Spleen (tissue), 11 donors: ENCODE results near the gene PRKCH. TPM values are rescaled to one million over a fixed set of nuclear protein-coding genes. Genes with fewer than 3 reads are reported as not detected.
A peak's percentile ranks its signal among the peaks of the same experiment; 100 is the strongest.

Experiments used
- DNase-seq: peaks from one replicate; pipeline ENCODE4 v3.0.0-alpha.2; 2020
- H3K27ac ChIP-seq, 8 donors: fragments of 200-600 bp; sonication (generic) in 7 of 8; 1 replicate in 4 of 8; 2 replicates in 4 of 8; pipeline versions ENCODE4 v1.5.0 to v1.8.0; 2016 to 2021; ENCODE audit warnings: inconsistent platforms in 4 of 8, mild to moderate bottlenecking in 4 of 8, moderate library complexity in 1 of 8
- H3K27me3 ChIP-seq, 7 donors: fragments of 200-600 bp; sonication (generic) in 6 of 7; replicated peaks in 1 of 7; 1 replicate in 4 of 7; 2 replicates in 3 of 7; pipeline versions ENCODE4 v1.5.0 to v1.8.0; 2016 to 2021; ENCODE audit warnings: inconsistent platforms in 3 of 7, mild to moderate bottlenecking in 1 of 7
- H3K36me3 ChIP-seq, 6 donors: fragments of 200-600 bp; sonication (generic) in 5 of 6; 1 replicate in 4 of 6; 2 replicates in 2 of 6; pipeline versions ENCODE4 v1.5.0 to v1.8.0; 2016 to 2021; ENCODE audit warnings: inconsistent platforms in 2 of 6
- H3K4me1 ChIP-seq, 6 donors: fragments of 200-600 bp; sonication (generic) in 5 of 6; 1 replicate in 3 of 6; 2 replicates in 3 of 6; pipeline versions ENCODE4 v1.5.0 to v1.8.0; 2016 to 2021; ENCODE audit warnings: inconsistent platforms in 3 of 6
- H3K4me3 ChIP-seq, 8 donors: fragments of 200-600 bp; sonication (generic) in 7 of 8; 1 replicate in 4 of 8; 2 replicates in 4 of 8; pipeline versions ENCODE4 v1.5.0 to v1.8.0; 2016 to 2021; ENCODE audit warnings: inconsistent platforms in 4 of 8, mild to moderate bottlenecking in 4 of 8, moderate library complexity in 2 of 8
- H3K9me3 ChIP-seq, 8 donors: fragments of 200-600 bp; sonication (generic) in 7 of 8; 1 replicate in 4 of 8; 2 replicates in 4 of 8; pipeline versions ENCODE4 v1.5.0 to v1.8.0; 2016 to 2021; ENCODE audit warnings: inconsistent platforms in 4 of 8
- CTCF ChIP-seq, 11 experiments: fragments of 200-600 bp in 7 of 11; fragments of 450-650 bp in 4 of 11; sonication (generic) in 4 of 11; IDR thresholded peaks in 8 of 11; conservative IDR thresholded peaks in 3 of 11; 1 replicate in 7 of 11; 2 replicates in 4 of 11; pipeline versions ENCODE4 v1.4.0 to v1.8.0; 2016 to 2021; ENCODE audit warnings: antibody characterized with exemption in 11 of 11, inconsistent platforms in 4 of 11, mild to moderate bottlenecking in 1 of 11
- POLR2A ChIP-seq, 3 donors: fragments of 450-650 bp; IDR thresholded peaks; one replicate each; pipeline ENCODE4 v1.5.1; 2017; ENCODE audit warnings: antibody characterized with exemption in 3 of 3, mild to moderate bottlenecking in 1 of 3
- POLR2AphosphoS5 ChIP-seq, 3 donors: sonication (generic); formaldehyde crosslinking; IDR thresholded peaks; one replicate each; pipeline ENCODE4 v1.5.1; 2017; ENCODE audit warnings: antibody characterized with exemption in 3 of 3
- WGBS, 5 donors: extraction: QIAGEN DNeasy Blood & Tissue Kit in 3 of 5; methylation state at CpG; one replicate each; pipeline versions ENCODE4 v1.1.5 to v1.1.7; 2013 to 2018; 5-methylcytosine and 5-hydroxymethylcytosine counted together
- intact Hi-C: fragments of 100-400 bp; cut with DNase I; formaldehyde crosslinking; loops from one replicate; pipeline ENCODE4 v1.15.0; 2023; ENCODE audit warnings: low total_unique reads
- polyA plus RNA-seq, 3 donors: library from polyadenylated mRNA; stranded (reverse); fragments of 200-250 nt; gene quantifications; one replicate each; pipeline ENCODE4 v1.2.1, GENCODE V29; 2013
- total RNA-seq, 7 donors: library from RNA; depleted of rRNA in 3 of 7; stranded (reverse); fragments of >200 nt in 3 of 7; fragmentation: NEBNext Ultra II Directional in 4 of 7; extraction: Animal tissue kit (Norgen Biotek cat#: 25700) in 4 of 7; gene quantifications; one replicate each; pipeline versions ENCODE4 v1.1.0 to v1.2.1, GENCODE V29; 2016 to 2021
- donor health status: healthy with polysubstance abuse.
- donor health status: DM: no; HTN: no; CAD: no; lungs with moderate emphysema.
- donor health status: DM: no; HTN: no; CAD: no.
- donor health status: Bipolar disorder and iron deficiency.
- donor health status: healthy.
- donor health status: DM: no; HTN: no; CAD: no.
- donor health status: DM: yes; HTN: yes; CAD: no.

The PRKCH gene
- total and polyA plus RNA-seq, 10 donors: 10.0 to 184 (median 105) TPM

GRCh38 chr14:61481701-61482100 is 160.3 kb downstream of the PRKCH start:
- Histone ChIP-seq H3K36me3 (peaks cover 0 to 36% (median 9%) of the 10 kb centered on the region in 6 donors), H3K4me1 (peaks cover 30 to 97% (median 42%) of the 10 kb centered on the region in 6 donors), H3K27me3 (no peaks in the 10 kb centered on the region), H3K27ac (peak overlapping the region in 1 of 8 donors; percentile 97), H3K4me3 (no peak overlapping the region), H3K9me3 (no peaks in the 10 kb centered on the region)
- no peak for DNase-seq
- WGBS, 5 donors: 87 to 92% (median 92%) methylated on average over 5 of the region's 5 CpGs
- intact Hi-C loops: no loop called here
- TF ChIP-seq POLR2AphosphoS5 (IDR thresholded peaks at IDR 0.05) (no peak), CTCF (IDR thresholded peaks at IDR 0.05 in 8 of 11, conservative IDR thresholded peaks at IDR 0.05 in 3 of 11) (no peak), POLR2A (IDR thresholded peaks at IDR 0.05) (no peak)

GRCh38 chr14:61482348-61483206 is 161.2 kb downstream of the PRKCH start:
- H3K27ac ChIP-seq: peak overlapping the region in 3 of 8 donors; percentile 9 to 52 (median 43)
- no peak overlapping the region for H3K4me3 ChIP-seq
- H3K4me1 ChIP-seq: peaks cover 24 to 96% (median 34%) of the 10 kb centered on the region in 6 donors
- H3K9me3 ChIP-seq: no peaks in the 10 kb centered on the region
- TF ChIP-seq POLR2A (IDR thresholded peaks at IDR 0.05): no peak
- no peak for TF ChIP-seq POLR2AphosphoS5 (IDR thresholded peaks at IDR 0.05)
- TF ChIP-seq CTCF (IDR thresholded peaks at IDR 0.05 in 8 of 11, conservative IDR thresholded peaks at IDR 0.05 in 3 of 11): no peak
- DNase-seq: no peak
- H3K36me3 ChIP-seq: peaks cover 0 to 45% (median 12%) of the 10 kb centered on the region in 6 donors
- no peaks in the 10 kb centered on the region for H3K27me3 ChIP-seq
- intact Hi-C loops: no loop called here
- WGBS, 5 donors: 86 to 94% (median 92%) methylated on average over 8 of the region's 8 CpGs

GRCh38 chr14:61483476-61483875 is 162.1 kb downstream of the PRKCH start:
- H3K4me1 ChIP-seq: peaks cover 15 to 93% (median 25%) of the 10 kb centered on the region in 6 donors
- H3K27me3 ChIP-seq: no peaks in the 10 kb centered on the region
- DNase-seq: no peak
- peak overlapping the region in 3 of 8 donors; percentile 9 to 52 (median 43) for H3K27ac ChIP-seq
- H3K4me3 ChIP-seq: no peak overlapping the region
- 77 to 83% (median 82%) methylated on average over 7 of the region's 7 CpGs for WGBS, 5 donors
- TF ChIP-seq POLR2AphosphoS5 (IDR thresholded peaks at IDR 0.05) (no peak), POLR2A (IDR thresholded peaks at IDR 0.05) (no peak), CTCF (IDR thresholded peaks at IDR 0.05 in 8 of 11, conservative IDR thresholded peaks at IDR 0.05 in 3 of 11) (no peak)
- H3K36me3 ChIP-seq: peaks cover 0 to 54% (median 12%) of the 10 kb centered on the region in 6 donors
- intact Hi-C loops: no loop called here
- H3K9me3 ChIP-seq: no peaks in the 10 kb centered on the region

- Histone ChIP-seq H3K4me1 (peaks cover 10 to 93% (median 22%) of the 10 kb centered on the region in 6 donors), H3K36me3 (peaks cover 0 to 57% (median 12%) of the 10 kb centered on the region in 6 donors), H3K27ac (peak overlapping the region in 3 of 8 donors; percentile 9 to 52 (median 43)), H3K9me3 (no peaks in the 10 kb centered on the region), H3K27me3 (no peaks in the 10 kb centered on the region), H3K4me3 (no peak overlapping the region)
- DNase-seq: no peak
- TF ChIP-seq CTCF (IDR thresholded peaks at IDR 0.05 in 8 of 11, conservative IDR thresholded peaks at IDR 0.05 in 3 of 11) (no peak), POLR2AphosphoS5 (IDR thresholded peaks at IDR 0.05) (no peak), POLR2A (IDR thresholded peaks at IDR 0.05) (no peak)
- intact Hi-C loops: no loop called here
- 73 to 83% (median 76%) methylated on average over 9 of the region's 9 CpGs for WGBS, 5 donors
Measured at GRCh38 chr14:61484031-61484430, 162.7 kb downstream of the PRKCH start.
